RWPE2 (cell line): ENCODE data around the gene CLCNKB.
"Not testable (repeated sequence)": the region's sequence is repeated elsewhere in the genome, so short reads cannot be mapped to it uniquely, and the experiment has no call there.

Source experiments
- ATAC-seq: fragments of 200-7000 bp; cut with Tn5 transposase; 3 replicates; pipeline ENCODE4 v1.9.1; 2021; ENCODE audit warnings: low read depth
- DNase-seq: peaks from one replicate; pipeline ENCODE4 v3.0.0-alpha.2; 2020; ENCODE audit warnings: low spot score
- H3K27ac ChIP-seq: fragments of 450-650 bp; 2 replicates; pipeline ENCODE4 v1.5.1; 2017; ENCODE audit warnings: mild to moderate bottlenecking; ENCODE audit not compliant: poor library complexity, severe bottlenecking
- H3K27me3 ChIP-seq: fragments of 250-450 bp; sonication (Bioruptor Pico); 2 replicates; pipeline ENCODE4 v1.5.1; 2021; ENCODE audit warnings: mild to moderate bottlenecking, moderate library complexity; ENCODE audit not compliant: insufficient read depth, poor library complexity, severe bottlenecking
- H3K36me3 ChIP-seq: fragments of 250-450 bp; sonication (Bioruptor Pico); 2 replicates; pipeline ENCODE4 v1.5.1; 2020; ENCODE audit warnings: low read depth, mild to moderate bottlenecking, moderate library complexity
- H3K4me1 ChIP-seq: fragments of 250-450 bp; sonication (Bioruptor Pico); 2 replicates; pipeline ENCODE4 v1.5.1; 2021; ENCODE audit warnings: mild to moderate bottlenecking, moderate library complexity; ENCODE audit not compliant: insufficient read depth, poor library complexity, severe bottlenecking
- H3K4me3 ChIP-seq: fragments of 250-450 bp; sonication (Bioruptor Pico); 2 replicates; pipeline ENCODE4 v1.5.1; 2021; ENCODE audit warnings: mild to moderate bottlenecking, moderate library complexity; ENCODE audit not compliant: severe bottlenecking
- H3K9me3 ChIP-seq: fragments of 250-450 bp; sonication (Bioruptor Pico); 2 replicates; pipeline ENCODE4 v1.5.1; 2021; ENCODE audit warnings: mild to moderate bottlenecking, moderate library complexity; ENCODE audit not compliant: severe bottlenecking
- CTCF ChIP-seq: fragments of 450-650 bp; IDR thresholded peaks from one replicate; pipeline ENCODE4 v1.5.1; 2017; ENCODE audit warnings: mild to moderate bottlenecking, moderate library complexity; ENCODE audit not compliant: poor library complexity, severe bottlenecking

CLCNKB gene

GRCh38 chr1:16026723-16027484 lies 16.7 kb upstream of the CLCNKB start:
- Histone ChIP-seq H3K9me3 (no peaks in the 10 kb centered on the region), H3K27ac (no peak overlapping the region), H3K36me3 (no peaks in the 10 kb centered on the region), H3K27me3 (no peaks in the 10 kb centered on the region), H3K4me3 (no peak overlapping the region), H3K4me1 (no peaks in the 10 kb centered on the region)
- DNase-seq = no peak
- TF ChIP-seq CTCF = no peak
- peak; percentile 8; the same call in 1 of the 3 replicates for ATAC-seq

GRCh38 chr1:16028237-16029002 lies 15.2 kb upstream of the CLCNKB start:
- Histone ChIP-seq H3K4me3 (no peak overlapping the region), H3K9me3 (no peaks in the 10 kb centered on the region), H3K27me3 (no peaks in the 10 kb centered on the region), H3K36me3 (no peaks in the 10 kb centered on the region), H3K4me1 (no peaks in the 10 kb centered on the region), H3K27ac (no peak overlapping the region)
- ATAC-seq (no peak), DNase-seq (no peak)
- no peak for TF ChIP-seq CTCF

- not testable (repeated sequence) for H3K27me3 ChIP-seq, H3K4me1 ChIP-seq, ATAC-seq
Observed at GRCh38 chr1:16029003-16029268, 14.6 kb upstream of the CLCNKB start.

GRCh38 chr1:16029288-16029687 lies 14.3 kb upstream of the CLCNKB start:
- DNase-seq (no peak), ATAC-seq (no peak)
- Histone ChIP-seq H3K27ac (no peak overlapping the region), H3K9me3 (no peaks in the 10 kb centered on the region), H3K27me3 (no peaks in the 10 kb centered on the region), H3K4me3 (no peak overlapping the region), H3K36me3 (no peaks in the 10 kb centered on the region), H3K4me1 (no peaks in the 10 kb centered on the region)
- TF ChIP-seq CTCF = no peak

More at GRCh38 chr1:16029003-16029268, 14.6 kb upstream of the CLCNKB start:
- H3K27ac ChIP-seq, DNase-seq, H3K9me3 ChIP-seq, H3K4me3 ChIP-seq, H3K36me3 ChIP-seq: not testable (repeated sequence)

GRCh38 chr1:16031551-16031950 lies 12.0 kb upstream of the CLCNKB start:
- no peak overlapping the region for H3K27ac ChIP-seq
- no peaks in the 10 kb centered on the region for H3K4me1 ChIP-seq
- no peaks in the 10 kb centered on the region for H3K9me3 ChIP-seq
- H3K4me3 ChIP-seq = no peak overlapping the region
- no peak for TF ChIP-seq CTCF
- DNase-seq = no peak
- no peak for ATAC-seq
- H3K27me3 ChIP-seq = no peaks in the 10 kb centered on the region
- H3K36me3 ChIP-seq = no peaks in the 10 kb centered on the region
